ENCODE results near the gene ACSL5.

- TF ChIP-seq POLR2A (IDR thresholded peaks at IDR 0.05; ENCODE audit: low read length) (no peak), GATA1 (IDR thresholded peaks at IDR 0.05; ENCODE audit: low read depth, low read length) (no peak)
These were observed 29.7 kb upstream of the ACSL5 start for GRCh38 chr10:112344261-112344660.

Data from erythroblast (primary cell).